Esophagus mucosa (tissue), 1 donor: ENCODE measurements around the gene RASA1. TPM values are rescaled to one million over a fixed set of nuclear protein-coding genes. Genes with fewer than 3 reads are reported as not detected.
"Not testable (repeated sequence)": the region's sequence is repeated elsewhere in the genome, so short reads cannot be mapped to it uniquely, and the experiment has no call there.

ENCODE experiments used
- ATAC-seq: fragments of 200-7000 bp; cut with Tn5 transposase; one replicate; pipeline ENCODE4 v1.9.1; 2020
- total RNA-seq: library from RNA; stranded (reverse); gene quantifications from one replicate; pipeline ENCODE4 v1.2.4, GENCODE V29; 2023
- donor health status: DM: yes; HTN: yes; CAD: no.

RASA1 gene
- total RNA-seq, 1 donor from 2014 or later: 18.4 TPM

GRCh38 chr5:87287266-87287665 lies 19.6 kb downstream of the RASA1 start:
- ATAC-seq: not testable (repeated sequence)

DNA sequence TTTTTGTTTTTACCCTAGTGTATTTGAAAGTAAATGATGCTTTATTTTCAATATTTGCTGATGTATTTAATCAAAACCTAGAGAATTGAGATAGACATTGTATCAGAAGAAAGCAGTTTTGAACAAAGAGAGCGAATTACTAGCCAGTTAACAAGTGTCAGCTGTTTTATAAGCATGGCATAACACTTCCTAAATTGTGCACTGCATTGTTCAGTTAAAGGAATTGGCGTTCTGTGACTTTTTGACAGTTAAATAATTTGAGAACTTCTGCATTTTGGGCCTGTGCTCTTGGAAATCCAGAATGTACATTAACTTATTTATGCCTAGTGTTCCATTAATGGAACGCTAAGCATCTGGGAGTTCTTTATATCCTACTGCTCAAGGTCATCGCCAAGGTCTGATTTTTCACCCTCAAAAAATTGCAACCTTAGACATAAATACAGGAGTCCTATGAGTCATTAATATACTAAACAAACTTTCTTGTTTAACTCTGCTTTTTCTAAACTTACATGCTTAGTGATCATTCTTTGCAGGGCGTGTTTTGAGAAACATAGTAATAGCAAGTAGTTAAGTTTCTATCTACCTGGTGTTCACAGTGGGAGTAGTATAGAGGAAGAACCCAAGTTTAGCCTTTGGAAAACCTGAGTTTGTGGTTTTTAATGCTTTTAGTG lies 31.1 kb downstream of the RASA1 start:
- ATAC-seq: no peak

DNA sequence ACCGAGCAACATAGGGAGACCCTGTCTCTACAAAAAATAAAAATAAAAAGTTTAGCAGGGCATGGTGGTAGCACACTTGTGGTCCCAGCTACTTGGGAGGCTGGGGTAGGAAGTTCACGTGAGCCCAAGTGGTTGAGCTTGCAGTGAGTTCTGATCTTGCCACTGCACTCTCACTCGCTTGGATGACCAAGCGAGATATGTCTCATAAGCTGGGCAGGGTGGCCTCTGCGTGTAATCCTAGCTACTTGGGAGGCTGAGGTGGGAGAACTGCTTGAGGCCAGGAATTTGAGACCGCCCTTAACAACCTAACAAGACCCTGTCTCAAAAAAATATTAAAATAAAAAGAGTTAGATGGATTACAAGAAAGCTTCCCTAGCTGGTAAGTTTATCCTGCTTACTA lies 32.5 kb downstream of the RASA1 start:
- ATAC-seq: no peak

DNA sequence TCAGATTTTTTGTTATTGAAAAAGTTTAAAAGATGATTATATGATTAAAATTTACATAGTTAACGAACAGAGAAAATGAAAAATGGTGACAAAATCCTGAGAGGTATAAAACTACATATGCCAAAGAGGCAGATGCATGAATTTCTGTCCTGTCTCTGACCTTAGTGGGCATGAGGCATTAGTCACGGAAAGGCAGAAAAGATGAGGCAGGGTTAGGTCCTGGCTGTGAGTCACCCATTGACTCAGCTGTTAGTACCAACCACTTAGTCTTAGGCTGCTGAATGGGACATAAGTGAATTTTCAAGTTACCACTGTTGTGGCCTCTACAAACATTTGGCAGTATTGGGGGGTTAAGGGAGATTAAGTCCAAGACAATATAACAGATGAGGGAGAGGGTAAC lies 33.1 kb downstream of the RASA1 start:
- peak; percentile 98 for ATAC-seq

DNA sequence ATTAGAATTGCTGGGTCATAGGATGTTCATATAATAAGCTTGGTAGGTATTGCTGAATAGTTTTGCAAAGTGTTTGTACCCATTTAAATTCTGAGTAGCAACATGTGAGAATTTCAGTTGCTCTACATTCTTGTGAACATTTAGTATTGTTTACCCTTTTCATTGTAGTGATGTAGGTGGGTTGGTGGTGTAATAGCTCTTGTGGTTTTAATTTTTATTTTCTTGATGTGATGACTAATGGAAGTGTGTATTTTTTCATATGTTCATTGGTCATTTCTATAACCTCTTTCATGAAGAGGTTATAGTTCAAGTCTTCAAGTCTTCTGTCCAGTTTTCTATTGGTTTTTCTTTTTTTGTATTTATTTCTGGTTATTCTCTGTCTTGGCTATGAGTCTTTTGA lies 34.4 kb downstream of the RASA1 start:
- no peak for ATAC-seq

- no peak for ATAC-seq
Measured at GRCh38 chr5:87303324-87303723, 35.6 kb downstream of the RASA1 start.

GRCh38 chr5:87306090-87306489 lies 38.4 kb downstream of the RASA1 start:
- ATAC-seq: not testable (repeated sequence)

DNA sequence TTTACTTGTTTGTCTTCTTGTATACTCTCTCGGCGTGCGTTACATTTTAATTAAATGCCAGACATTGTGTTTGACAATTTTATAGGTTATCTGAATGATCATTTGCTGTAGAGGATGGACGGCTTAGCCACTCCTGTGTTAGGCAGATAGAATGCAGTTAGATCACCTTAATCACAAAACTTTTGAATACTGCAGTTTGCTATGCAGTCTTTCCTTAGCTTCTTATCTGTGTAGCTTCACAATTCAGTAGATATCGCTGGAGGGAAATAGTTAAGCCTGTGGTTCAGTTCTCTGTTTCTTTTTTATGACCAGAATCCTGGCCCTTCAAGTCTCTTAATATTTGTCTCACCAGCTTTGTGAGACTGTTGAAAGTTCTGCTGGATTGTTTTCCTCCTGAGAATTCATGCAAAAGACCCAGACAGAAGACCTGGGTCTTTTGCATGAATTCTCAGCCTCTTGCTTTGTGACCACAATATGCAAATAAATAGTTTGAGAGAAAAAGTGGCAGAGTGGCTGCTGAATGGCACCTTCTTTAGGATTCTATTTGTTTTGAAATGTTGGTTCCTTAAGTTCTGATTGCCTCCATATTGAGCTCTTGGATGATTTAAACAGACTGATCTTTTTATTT lies 40.2 kb downstream of the RASA1 start:
- no peak for ATAC-seq

- no peak for ATAC-seq
Measured at GRCh38 chr5:87311405-87312279, 44.0 kb downstream of the RASA1 start.

- ATAC-seq: no peak
Measured at GRCh38 chr5:87313216-87313615, 45.5 kb downstream of the RASA1 start.

DNA sequence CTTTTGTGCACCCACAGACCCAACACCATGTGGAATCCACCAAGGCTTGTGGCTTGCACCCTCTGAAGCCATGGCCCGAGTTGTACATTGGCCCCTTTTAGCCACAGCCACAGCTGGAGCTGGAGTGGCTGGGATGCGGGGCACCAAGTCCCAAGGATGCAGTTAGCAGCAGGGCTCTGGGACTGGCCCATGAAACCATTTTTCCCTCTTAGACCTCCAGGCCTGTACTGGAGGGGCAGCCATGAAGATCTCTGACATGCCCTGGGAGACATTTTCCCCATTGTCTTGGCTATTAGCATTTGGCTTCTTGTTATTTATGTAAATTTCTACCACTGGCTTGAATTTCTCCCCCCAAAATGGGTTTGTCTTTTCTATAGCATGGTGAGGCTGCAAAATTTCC lies 51.8 kb downstream of the RASA1 start:
- ATAC-seq: no peak

DNA sequence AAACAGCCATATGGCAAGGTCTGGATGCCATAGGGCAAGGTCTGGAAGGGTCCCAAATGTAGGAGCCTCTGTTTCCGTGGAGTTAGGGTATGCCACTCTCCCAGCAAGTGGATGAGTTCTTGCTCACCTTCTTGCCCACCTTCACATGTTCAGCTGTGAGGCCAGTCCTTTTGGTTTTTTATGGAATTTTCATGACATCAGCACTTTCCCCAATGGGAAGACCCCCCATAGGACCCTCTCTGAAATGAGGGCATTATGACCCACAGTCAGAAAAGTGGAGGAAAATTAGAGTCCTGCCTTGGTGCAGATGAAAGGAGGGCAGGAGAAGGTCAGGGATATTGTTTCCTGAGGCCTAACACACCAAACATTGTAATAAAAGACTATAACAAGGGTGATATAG lies 53.9 kb downstream of the RASA1 start:
- ATAC-seq: no peak

DNA sequence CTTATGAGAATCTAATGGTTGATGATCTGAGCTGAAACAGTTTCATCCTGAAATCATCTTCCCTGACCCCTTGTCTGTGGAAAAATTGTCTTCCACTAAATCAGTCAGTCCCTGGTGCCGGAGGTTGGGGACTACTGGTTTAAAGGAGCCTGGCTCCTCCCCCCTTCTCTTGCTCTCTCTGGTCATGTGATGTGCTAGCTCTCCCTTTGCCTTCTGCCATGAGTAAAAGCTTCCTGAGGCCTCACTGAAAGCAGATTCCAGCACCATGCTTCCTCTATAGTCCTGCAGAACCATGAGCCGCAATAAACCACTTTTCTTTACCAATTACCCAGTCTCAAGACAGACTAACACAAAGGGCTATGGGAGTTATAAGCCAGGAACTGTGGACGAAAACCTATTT lies 54.7 kb downstream of the RASA1 start:
- no peak for ATAC-seq

DNA sequence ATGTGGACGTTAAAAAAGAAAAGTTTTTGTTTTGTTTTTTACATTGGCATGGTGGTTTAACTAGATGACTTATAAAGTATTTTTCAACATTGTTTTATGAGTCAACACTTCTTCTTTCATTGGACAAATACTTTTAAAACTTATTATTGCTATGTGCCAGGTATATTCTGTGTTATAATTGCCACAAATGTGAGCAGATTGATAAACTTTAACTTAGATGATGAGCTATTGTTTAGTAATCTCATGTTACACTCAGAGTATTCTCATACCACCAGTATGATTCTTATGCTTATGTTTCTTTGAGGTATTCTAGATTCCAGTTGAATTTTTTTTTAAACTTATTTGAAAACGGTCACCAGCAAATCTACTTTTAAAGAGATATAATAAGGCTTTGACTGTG lies 60.3 kb downstream of the RASA1 start:
- ATAC-seq: no peak

DNA sequence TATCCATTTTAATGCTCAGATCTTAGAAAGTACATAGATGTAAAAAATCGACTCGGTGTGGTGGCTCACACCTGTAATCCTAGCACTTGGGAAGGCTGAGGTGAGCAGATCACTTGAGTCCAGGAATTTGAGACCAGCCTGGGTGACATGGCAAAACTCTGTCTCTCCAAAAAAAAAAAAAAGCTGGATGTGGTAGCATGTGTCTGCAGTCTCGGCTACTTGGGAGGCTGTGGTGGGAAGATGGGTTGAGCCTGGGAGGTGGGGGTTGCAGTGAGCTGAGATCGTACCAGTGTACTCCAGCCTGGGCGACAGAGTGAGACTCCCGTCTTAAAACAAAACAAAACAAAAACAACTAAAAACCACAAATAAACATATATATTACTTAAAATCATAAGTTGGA lies 61.4 kb downstream of the RASA1 start:
- no peak for ATAC-seq

GRCh38 chr5:87339986-87340385 lies 72.3 kb downstream of the RASA1 start:
- no peak for ATAC-seq

GRCh38 chr5:87340716-87341115 lies 73.0 kb downstream of the RASA1 start:
- ATAC-seq: peak; percentile 25

DNA sequence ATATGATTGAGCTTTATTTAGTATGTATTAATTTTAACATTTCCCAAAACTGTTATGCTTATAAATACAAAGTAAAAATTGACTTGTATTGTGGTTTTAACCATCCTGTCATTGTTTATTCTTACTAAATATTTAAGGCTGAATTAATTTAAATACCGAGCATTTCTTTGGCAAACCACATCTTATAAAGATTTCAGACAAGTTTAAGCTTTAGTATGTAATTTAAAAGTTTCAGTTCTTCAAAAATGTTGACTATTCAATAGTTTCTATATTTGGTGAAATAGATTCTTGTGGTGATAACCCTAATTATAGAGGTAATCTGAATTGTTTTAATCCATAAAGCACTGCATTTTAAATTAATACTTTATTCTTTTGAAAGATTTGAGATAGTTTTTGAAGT lies 79.6 kb downstream of the RASA1 start:
- no peak for ATAC-seq

- ATAC-seq: no peak
Measured at GRCh38 chr5:87347841-87348240, 80.2 kb downstream of the RASA1 start.

GRCh38 chr5:87354496-87354895 lies 86.8 kb downstream of the RASA1 start:
- ATAC-seq: no peak

- no peak for ATAC-seq
Measured at GRCh38 chr5:87359106-87359505, 91.4 kb downstream of the RASA1 start.

DNA sequence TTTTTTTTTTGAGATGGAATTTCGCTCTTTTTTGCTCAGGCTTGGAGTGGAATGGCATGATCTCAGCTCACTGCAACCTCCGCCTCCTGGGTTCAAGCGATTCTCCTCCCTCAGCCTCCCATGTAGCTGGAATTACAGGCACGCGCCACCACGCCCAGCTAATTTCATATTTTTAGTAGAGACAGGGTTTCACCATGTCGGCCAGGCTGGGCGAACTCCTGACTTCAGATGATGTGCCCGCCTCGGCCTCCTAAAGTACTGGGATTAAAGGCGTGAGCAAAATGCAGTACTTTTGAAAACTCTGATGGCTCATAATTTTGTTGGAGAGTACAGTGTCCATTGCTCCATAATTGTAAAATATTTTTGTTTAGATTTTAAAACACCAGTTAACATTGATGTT lies 92.4 kb downstream of the RASA1 start:
- no peak for ATAC-seq

- ATAC-seq: no peak
Measured at GRCh38 chr5:87361031-87361445, 93.4 kb downstream of the RASA1 start.
